Liver (tissue), 3 donors: ENCODE data around the gene CFP.

Source experiments
- EGR1 ChIP-seq, 2 donors: IDR thresholded peaks; 2 replicates each; pipeline ENCODE4 v1.6.1; 2016 to 2018; ENCODE audit warnings: antibody characterized with exemption in 2 of 2, low read depth in 2 of 2
- FOXA1 ChIP-seq: IDR thresholded peaks from 2 replicates; pipeline ENCODE4 v1.6.1; 2016; ENCODE audit warnings: antibody characterized with exemption
- GABPA ChIP-seq, 2 donors: IDR thresholded peaks in 1 of 2; conservative IDR thresholded peaks in 1 of 2; 2 replicates each; pipeline ENCODE4 v1.6.1; 2016; ENCODE audit warnings: antibody characterized with exemption in 2 of 2, mild to moderate bottlenecking in 1 of 2, moderate library complexity in 1 of 2
- JUND ChIP-seq, 2 donors: IDR thresholded peaks; 2 replicates each; pipeline ENCODE4 v1.6.1; 2016; ENCODE audit warnings: antibody characterized with exemption in 2 of 2
- RAD21 ChIP-seq, 2 donors: IDR thresholded peaks; 2 replicates each; pipeline ENCODE4 v1.6.1; 2016; ENCODE audit warnings: antibody characterized with exemption in 2 of 2, mild to moderate bottlenecking in 2 of 2
- SP1 ChIP-seq: IDR thresholded peaks from 2 replicates; pipeline ENCODE4 v1.6.1; 2018; ENCODE audit warnings: antibody characterized with exemption, mild to moderate bottlenecking
- TAF1 ChIP-seq: conservative IDR thresholded peaks from 2 replicates; pipeline ENCODE4 v1.6.1; 2016; ENCODE audit warnings: antibody characterized with exemption, mild to moderate bottlenecking
- YY1 ChIP-seq: IDR thresholded peaks from 2 replicates; pipeline ENCODE4 v1.6.1; 2016; ENCODE audit warnings: antibody characterized with exemption, mild to moderate bottlenecking
- TF ChIP-seq, protein P1 (sequence below): IDR thresholded peaks from 2 replicates; pipeline ENCODE4 v1.6.1; 2016; ENCODE audit warnings: antibody characterized with exemption, mild to moderate bottlenecking
- TF ChIP-seq, protein P2 (sequence below): fragments of 150-350 bp; IDR thresholded peaks from 2 replicates; pipeline ENCODE4 v1.5.1; 2017; ENCODE audit warnings: improper control_type of control experiment, low read depth, low read length; ENCODE audit not compliant: missing input control
- TF ChIP-seq, protein P3 (sequence below): IDR thresholded peaks from 2 replicates; pipeline ENCODE4 v1.6.1; 2016; ENCODE audit warnings: antibody characterized with exemption
- TF ChIP-seq, protein P4 (sequence below): IDR thresholded peaks from 2 replicates; pipeline ENCODE4 v1.6.1; 2016; ENCODE audit warnings: antibody characterized with exemption
- TF ChIP-seq, protein P5 (sequence below): IDR thresholded peaks from 2 replicates; pipeline ENCODE4 v1.6.1; 2016; ENCODE audit warnings: antibody characterized with exemption
- donor health status: healthy.
- donor health status: healthy.

DNA sequence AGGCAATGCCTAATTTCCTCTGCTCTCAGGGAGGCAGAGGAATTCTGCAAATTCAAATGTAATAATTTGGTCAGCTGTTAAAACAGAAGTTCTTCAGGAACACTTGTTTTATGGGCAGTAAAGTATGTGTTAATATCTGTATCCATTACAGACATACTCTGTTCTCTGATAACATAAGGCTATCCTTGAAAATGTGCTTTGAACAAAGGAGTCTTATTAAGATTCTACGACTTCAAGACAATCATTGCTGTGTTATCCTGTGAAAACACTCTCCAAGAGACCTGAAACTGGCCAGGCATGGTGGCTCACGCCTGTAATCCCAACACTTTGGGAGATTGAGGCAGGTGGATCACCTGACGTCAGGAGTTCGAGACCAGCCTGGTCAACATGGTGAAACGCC lies 1.9 kb upstream of the CFP start:
- TF ChIP-seq, protein P1, sequence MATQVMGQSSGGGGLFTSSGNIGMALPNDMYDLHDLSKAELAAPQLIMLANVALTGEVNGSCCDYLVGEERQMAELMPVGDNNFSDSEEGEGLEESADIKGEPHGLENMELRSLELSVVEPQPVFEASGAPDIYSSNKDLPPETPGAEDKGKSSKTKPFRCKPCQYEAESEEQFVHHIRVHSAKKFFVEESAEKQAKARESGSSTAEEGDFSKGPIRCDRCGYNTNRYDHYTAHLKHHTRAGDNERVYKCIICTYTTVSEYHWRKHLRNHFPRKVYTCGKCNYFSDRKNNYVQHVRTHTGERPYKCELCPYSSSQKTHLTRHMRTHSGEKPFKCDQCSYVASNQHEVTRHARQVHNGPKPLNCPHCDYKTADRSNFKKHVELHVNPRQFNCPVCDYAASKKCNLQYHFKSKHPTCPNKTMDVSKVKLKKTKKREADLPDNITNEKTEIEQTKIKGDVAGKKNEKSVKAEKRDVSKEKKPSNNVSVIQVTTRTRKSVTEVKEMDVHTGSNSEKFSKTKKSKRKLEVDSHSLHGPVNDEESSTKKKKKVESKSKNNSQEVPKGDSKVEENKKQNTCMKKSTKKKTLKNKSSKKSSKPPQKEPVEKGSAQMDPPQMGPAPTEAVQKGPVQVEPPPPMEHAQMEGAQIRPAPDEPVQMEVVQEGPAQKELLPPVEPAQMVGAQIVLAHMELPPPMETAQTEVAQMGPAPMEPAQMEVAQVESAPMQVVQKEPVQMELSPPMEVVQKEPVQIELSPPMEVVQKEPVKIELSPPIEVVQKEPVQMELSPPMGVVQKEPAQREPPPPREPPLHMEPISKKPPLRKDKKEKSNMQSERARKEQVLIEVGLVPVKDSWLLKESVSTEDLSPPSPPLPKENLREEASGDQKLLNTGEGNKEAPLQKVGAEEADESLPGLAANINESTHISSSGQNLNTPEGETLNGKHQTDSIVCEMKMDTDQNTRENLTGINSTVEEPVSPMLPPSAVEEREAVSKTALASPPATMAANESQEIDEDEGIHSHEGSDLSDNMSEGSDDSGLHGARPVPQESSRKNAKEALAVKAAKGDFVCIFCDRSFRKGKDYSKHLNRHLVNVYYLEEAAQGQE: no peak
- TF ChIP-seq, protein P2, sequence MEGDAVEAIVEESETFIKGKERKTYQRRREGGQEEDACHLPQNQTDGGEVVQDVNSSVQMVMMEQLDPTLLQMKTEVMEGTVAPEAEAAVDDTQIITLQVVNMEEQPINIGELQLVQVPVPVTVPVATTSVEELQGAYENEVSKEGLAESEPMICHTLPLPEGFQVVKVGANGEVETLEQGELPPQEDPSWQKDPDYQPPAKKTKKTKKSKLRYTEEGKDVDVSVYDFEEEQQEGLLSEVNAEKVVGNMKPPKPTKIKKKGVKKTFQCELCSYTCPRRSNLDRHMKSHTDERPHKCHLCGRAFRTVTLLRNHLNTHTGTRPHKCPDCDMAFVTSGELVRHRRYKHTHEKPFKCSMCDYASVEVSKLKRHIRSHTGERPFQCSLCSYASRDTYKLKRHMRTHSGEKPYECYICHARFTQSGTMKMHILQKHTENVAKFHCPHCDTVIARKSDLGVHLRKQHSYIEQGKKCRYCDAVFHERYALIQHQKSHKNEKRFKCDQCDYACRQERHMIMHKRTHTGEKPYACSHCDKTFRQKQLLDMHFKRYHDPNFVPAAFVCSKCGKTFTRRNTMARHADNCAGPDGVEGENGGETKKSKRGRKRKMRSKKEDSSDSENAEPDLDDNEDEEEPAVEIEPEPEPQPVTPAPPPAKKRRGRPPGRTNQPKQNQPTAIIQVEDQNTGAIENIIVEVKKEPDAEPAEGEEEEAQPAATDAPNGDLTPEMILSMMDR: no peak
- TF ChIP-seq FOXA1 (no peak), YY1 (no peak), JUND (IDR thresholded peaks at IDR 0.05) (no peak), GABPA (IDR thresholded peaks at IDR 0.05 in 1 of 2, conservative IDR thresholded peaks at IDR 0.05 in 1 of 2) (no peak), SP1 (no peak), TAF1 (no peak), EGR1 (IDR thresholded peaks at IDR 0.05; ENCODE audit: low read depth in 2 of 2) (no peak), RAD21 (IDR thresholded peaks at IDR 0.05) (no peak)
- TF ChIP-seq, protein P3, sequence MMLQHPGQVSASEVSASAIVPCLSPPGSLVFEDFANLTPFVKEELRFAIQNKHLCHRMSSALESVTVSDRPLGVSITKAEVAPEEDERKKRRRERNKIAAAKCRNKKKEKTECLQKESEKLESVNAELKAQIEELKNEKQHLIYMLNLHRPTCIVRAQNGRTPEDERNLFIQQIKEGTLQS: no peak
- TF ChIP-seq, protein P4, sequence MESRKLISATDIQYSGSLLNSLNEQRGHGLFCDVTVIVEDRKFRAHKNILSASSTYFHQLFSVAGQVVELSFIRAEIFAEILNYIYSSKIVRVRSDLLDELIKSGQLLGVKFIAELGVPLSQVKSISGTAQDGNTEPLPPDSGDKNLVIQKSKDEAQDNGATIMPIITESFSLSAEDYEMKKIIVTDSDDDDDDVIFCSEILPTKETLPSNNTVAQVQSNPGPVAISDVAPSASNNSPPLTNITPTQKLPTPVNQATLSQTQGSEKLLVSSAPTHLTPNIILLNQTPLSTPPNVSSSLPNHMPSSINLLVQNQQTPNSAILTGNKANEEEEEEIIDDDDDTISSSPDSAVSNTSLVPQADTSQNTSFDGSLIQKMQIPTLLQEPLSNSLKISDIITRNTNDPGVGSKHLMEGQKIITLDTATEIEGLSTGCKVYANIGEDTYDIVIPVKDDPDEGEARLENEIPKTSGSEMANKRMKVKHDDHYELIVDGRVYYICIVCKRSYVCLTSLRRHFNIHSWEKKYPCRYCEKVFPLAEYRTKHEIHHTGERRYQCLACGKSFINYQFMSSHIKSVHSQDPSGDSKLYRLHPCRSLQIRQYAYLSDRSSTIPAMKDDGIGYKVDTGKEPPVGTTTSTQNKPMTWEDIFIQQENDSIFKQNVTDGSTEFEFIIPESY: no peak
- TF ChIP-seq, protein P5, sequence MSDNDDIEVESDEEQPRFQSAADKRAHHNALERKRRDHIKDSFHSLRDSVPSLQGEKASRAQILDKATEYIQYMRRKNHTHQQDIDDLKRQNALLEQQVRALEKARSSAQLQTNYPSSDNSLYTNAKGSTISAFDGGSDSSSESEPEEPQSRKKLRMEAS: no peak
